Esophagus squamous epithelium (tissue), 5 donors: ENCODE measurements around the gene IGFL2. TPM values are rescaled to one million over a fixed set of nuclear protein-coding genes. Genes with fewer than 3 reads are reported as not detected.
"Not testable (repeated sequence)": the region's sequence is repeated elsewhere in the genome, so short reads cannot be mapped to it uniquely, and the experiment has no call there.

Experiments
- DNase-seq: peaks from one replicate; lab custom pipeline; 2025; lab: John Stamatoyannopoulos, UW
- H3K27ac ChIP-seq, 4 donors: fragments of 200-600 bp; sonication (generic); one replicate each; pipeline ENCODE4 v1.5.1; 2016 to 2019; ENCODE audit warnings: mild to moderate bottlenecking in 1 of 4
- H3K27me3 ChIP-seq, 4 donors: fragments of 200-600 bp; sonication (generic); 1 replicate in 3 of 4; 2 replicates in 1 of 4; pipeline versions ENCODE4 v1.5.1 to v1.6.0; 2017 to 2021; ENCODE audit warnings: antibody characterized with exemption in 1 of 4
- H3K36me3 ChIP-seq, 3 donors: fragments of 200-600 bp; sonication (generic); one replicate each; pipeline ENCODE4 v1.5.1; 2016 to 2019
- H3K4me1 ChIP-seq, 3 donors: fragments of 200-600 bp; sonication (generic); one replicate each; pipeline ENCODE4 v1.5.1; 2017 to 2019
- H3K4me3 ChIP-seq, 4 donors: fragments of 200-600 bp; sonication (generic); 1 replicate in 3 of 4; 2 replicates in 1 of 4; pipeline ENCODE4 v1.5.1; 2016 to 2019; ENCODE audit warnings: mild to moderate bottlenecking in 2 of 4, moderate library complexity in 1 of 4
- H3K9me3 ChIP-seq, 3 donors: fragments of 200-600 bp; sonication (generic); one replicate each; pipeline ENCODE4 v1.5.1; 2016 to 2019
- CTCF ChIP-seq, 6 experiments: fragments of 450-650 bp in 4 of 6; fragments of 200-600 bp in 2 of 6; sonication (generic) in 2 of 6; IDR thresholded peaks; one replicate each; pipeline ENCODE4 v1.5.1; 2016 to 2019; ENCODE audit warnings: antibody characterized with exemption in 6 of 6, mild to moderate bottlenecking in 4 of 6, moderate library complexity in 4 of 6
- POLR2A ChIP-seq, 4 donors: fragments of 450-650 bp; IDR thresholded peaks; one replicate each; pipeline ENCODE4 v1.6.1; 2017; ENCODE audit warnings: antibody characterized with exemption in 4 of 4, mild to moderate bottlenecking in 4 of 4, moderate library complexity in 3 of 4
- WGBS, 2 donors: methylation state at CpG; one replicate each; pipeline ENCODE4 v1.1.5; 2018; 5-methylcytosine and 5-hydroxymethylcytosine counted together
- intact Hi-C: fragments of 100-400 bp; cut with DNase I; formaldehyde crosslinking; loops from one replicate; pipeline ENCODE4 v1.15.0; 2022
- total RNA-seq, 4 donors: library from RNA; depleted of rRNA; stranded (reverse); fragments of >200 nt; gene quantifications; one replicate each; pipeline ENCODE4 v1.1.0, GENCODE V29; 2016
- donor health status: DM: yes; HTN: yes; CAD: no.

Gene IGFL2
- total RNA-seq, 4 donors from 2014 or later = not detected

- 36 to 41% methylated on average over 5 of the region's 5 CpGs for WGBS, 2 donors
- intact Hi-C loops = loop anchor here (10.0 kb wide), 1 partner anchor 84 kb away; no protein-coding TSS in a partner anchor
- Histone ChIP-seq H3K4me3 (no peak overlapping the region), H3K27me3 (peaks cover 0 to 10% (median 0%) of the 10 kb centered on the region in 4 donors), H3K27ac (no peak overlapping the region), H3K9me3 (no peaks in the 10 kb centered on the region), H3K4me1 (peaks cover 0 to 5% (median 0%) of the 10 kb centered on the region in 3 donors), H3K36me3 (no peaks in the 10 kb centered on the region)
- TF ChIP-seq CTCF (IDR thresholded peaks at IDR 0.05) (no peak), POLR2A (IDR thresholded peaks at IDR 0.05) (no peak)
- DNase-seq = no peak
Observed at GRCh38 chr19:46180701-46181387, 32.8 kb downstream of the IGFL2 start.

- Histone ChIP-seq H3K27me3 (peaks cover 0 to 7% (median 0%) of the 10 kb centered on the region in 4 donors), H3K4me3 (no peak overlapping the region), H3K36me3 (no peaks in the 10 kb centered on the region), H3K27ac (no peak overlapping the region), H3K9me3 (no peaks in the 10 kb centered on the region), H3K4me1 (peaks cover 0 to 5% (median 0%) of the 10 kb centered on the region in 3 donors)
- TF ChIP-seq CTCF (IDR thresholded peaks at IDR 0.05) (no peak), POLR2A (IDR thresholded peaks at IDR 0.05) (no peak)
- intact Hi-C loops = loop anchor here (10.0 kb wide), 1 partner anchor 83 kb away; no protein-coding TSS in a partner anchor
- 41 to 48% methylated on average over 6 of the region's 6 CpGs for WGBS, 2 donors
- no peak for DNase-seq
Observed at GRCh38 chr19:46181388-46181779, 33.3 kb downstream of the IGFL2 start.

GRCh38 chr19:46182476-46182875 is 34.4 kb downstream of the IGFL2 start:
- H3K27ac ChIP-seq = no peak overlapping the region
- H3K4me3 ChIP-seq = no peak overlapping the region
- DNase-seq = no peak
- peaks cover 0 to 5% (median 0%) of the 10 kb centered on the region in 3 donors for H3K4me1 ChIP-seq
- no peaks in the 10 kb centered on the region for H3K36me3 ChIP-seq
- intact Hi-C loops = loop anchor here (10.0 kb wide), 1 partner anchor 82 kb away; no protein-coding TSS in a partner anchor
- TF ChIP-seq POLR2A (IDR thresholded peaks at IDR 0.05) = no peak
- TF ChIP-seq CTCF (IDR thresholded peaks at IDR 0.05) = no peak
- no peaks in the 10 kb centered on the region for H3K9me3 ChIP-seq
- peaks cover 0 to 3% (median 0%) of the 10 kb centered on the region in 4 donors for H3K27me3 ChIP-seq
- 69 to 81% methylated on average over 8 of the region's 8 CpGs for WGBS, 2 donors

DNA sequence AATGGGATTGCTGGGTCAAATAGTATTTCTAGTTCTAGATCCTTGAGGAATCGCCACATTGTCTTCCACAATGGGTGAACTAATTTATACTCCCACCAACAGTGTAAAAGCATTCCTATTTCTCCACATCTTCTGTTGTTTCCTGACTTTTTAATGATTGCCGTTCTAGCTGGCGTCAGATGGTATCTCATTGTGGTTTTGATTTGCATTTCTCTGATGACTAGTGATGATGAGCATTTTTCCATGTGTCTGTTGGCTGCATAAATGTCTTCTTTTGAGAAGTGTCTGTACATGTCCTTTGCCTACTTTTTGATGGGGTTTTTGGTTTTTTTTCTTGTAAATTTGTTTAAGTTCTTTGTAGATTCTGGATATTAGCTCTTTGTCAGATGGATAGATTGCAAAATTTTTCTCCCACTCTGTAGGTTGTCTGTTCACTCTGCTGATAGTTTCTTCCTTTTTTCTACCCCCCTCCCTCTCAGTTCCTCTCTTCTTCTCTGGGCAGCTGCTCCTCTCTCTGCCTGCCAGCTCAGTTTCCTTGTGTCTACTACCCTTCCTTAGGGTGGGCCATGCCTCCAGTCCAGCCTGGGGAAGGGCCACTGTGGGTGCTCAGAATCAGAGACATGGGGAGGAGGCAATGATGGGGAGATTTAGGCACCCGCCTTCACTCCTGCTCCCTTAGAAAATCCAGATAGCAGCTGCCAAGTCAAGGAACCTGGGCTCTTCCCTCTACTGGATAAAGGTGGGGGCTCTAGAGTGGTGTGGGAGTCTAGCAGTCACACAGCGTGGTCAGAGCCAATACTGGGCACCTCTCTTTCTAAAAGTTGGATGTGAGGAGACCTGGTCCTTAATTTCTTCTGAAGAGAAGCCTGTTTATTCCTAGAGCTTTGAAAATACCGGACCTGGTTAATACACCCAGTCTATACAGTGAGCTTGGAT is 37.0 kb downstream of the IGFL2 start:
- not testable (repeated sequence) for H3K9me3 ChIP-seq, H3K36me3 ChIP-seq, H3K4me3 ChIP-seq, H3K4me1 ChIP-seq, H3K27ac ChIP-seq, DNase-seq
- intact Hi-C loops = loop anchor here (5.0 to 10.0 kb wide), 2 partner anchors 80 to 103 kb away; no protein-coding TSS in a partner anchor
- 59 to 67% methylated on average over 6 of the region's 6 CpGs for WGBS, 2 donors
- peaks cover 0 to 20% (median 0%) of the 10 kb centered on the region in 4 donors for H3K27me3 ChIP-seq

DNA sequence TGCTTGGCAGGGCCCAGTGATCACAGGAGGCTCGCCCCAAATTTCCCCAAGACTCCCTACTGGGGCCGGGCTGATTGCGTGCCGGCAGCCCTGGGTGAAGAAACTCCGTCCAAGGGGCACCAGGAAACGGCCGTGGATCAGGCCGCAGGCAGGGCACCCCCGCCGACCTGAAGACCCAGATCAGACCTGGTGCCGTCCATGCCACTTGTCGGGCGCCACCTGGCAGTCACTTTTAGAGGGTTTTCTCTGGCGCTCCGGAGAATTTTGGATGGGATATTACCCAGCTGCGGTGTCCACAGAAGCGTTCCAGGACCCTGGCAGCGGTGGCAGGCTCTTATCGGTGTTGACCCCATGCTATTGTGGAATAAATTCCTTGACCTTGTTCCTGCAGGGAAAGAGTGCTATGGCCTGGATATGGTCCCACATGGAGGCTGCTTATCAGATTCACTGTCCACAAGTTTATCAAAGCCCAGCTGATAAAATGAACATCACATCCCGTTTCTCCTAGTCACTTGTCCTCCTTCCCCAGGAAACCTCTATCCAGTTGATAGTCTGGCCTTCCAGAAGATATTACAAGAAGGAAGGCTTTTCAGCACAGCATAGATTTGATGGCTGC is 38.2 kb downstream of the IGFL2 start:
- Histone ChIP-seq H3K4me3 (no peak overlapping the region), H3K27me3 (peaks cover 0 to 32% (median 0%) of the 10 kb centered on the region in 4 donors), H3K9me3 (no peaks in the 10 kb centered on the region), H3K4me1 (peaks cover 0 to 3% (median 0%) of the 10 kb centered on the region in 3 donors), H3K36me3 (no peaks in the 10 kb centered on the region), H3K27ac (no peak overlapping the region)
- no peak for DNase-seq
- intact Hi-C loops = loop anchor here (5.0 to 10.0 kb wide), 2 partner anchors 79 to 104 kb away; no protein-coding TSS in a partner anchor
- 82 to 86% methylated on average over 1 to 10 of the region's 20 CpGs for WGBS, 2 donors
- no peak for TF ChIP-seq POLR2A (IDR thresholded peaks at IDR 0.05)
- no peak for TF ChIP-seq CTCF (IDR thresholded peaks at IDR 0.05)
